ENCODE results near the gene CCNB1.
A peak's percentile ranks its signal among the peaks of the same experiment; 100 is the strongest.
"Not testable (repeated sequence)": the region's sequence is repeated elsewhere in the genome, so short reads cannot be mapped to it uniquely, and the experiment has no call there.

CCNB1 gene

DNA sequence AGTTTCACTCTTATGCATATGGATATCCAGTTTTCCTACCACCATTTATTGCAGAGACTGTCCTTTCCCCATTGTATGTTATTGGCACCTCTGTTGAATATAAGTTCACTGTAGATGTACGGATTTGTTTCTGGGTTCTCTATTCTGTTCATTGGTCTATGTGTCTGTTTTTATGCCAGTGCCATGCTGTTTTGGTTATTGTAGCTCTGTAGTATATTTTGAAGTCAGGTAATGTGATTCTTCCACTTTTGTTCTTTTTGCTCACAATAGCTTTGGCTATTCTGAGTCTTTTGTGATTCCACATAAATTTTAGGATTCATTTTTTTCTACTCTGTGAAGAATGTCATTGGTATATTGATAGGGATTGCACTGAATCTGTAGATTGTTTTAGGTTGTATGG, 26.1 kb upstream of the CCNB1 start:
- Histone ChIP-seq H3K27ac (no peak overlapping the region), H4K20me1 (no peaks in the 10 kb centered on the region), H3K9ac (no peak overlapping the region), H3K4me1 (no peaks in the 10 kb centered on the region), H3K4me3 (no peak overlapping the region), H3K36me3 (no peaks in the 10 kb centered on the region), H3K9me3 (peaks cover 20% of the 10 kb centered on the region), H3K4me2 (no peak overlapping the region), H3K27me3 (no peaks in the 10 kb centered on the region)
- no peak for TF ChIP-seq Cebpa-rat (IDR thresholded peaks at IDR 0.05)

DNA sequence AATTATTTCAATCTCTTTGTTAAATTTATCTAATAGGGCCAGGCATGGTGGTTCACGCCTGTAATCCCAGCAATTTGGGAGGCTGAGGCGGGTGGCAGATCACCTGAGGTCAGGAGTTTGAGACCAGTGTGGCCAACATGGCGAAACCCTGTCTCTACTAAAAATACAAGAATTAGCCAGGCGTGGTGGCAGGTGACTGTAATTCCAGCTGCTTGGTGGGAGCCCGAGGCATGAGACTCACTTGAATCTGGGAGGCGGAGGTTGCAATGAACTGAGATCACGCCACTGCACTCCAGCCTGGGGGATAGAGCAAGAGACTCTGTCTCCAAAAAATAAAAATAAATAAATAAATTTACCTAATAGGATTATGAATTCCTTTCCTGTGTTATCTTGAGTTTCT, 18.4 kb upstream of the CCNB1 start:
- H4K20me1 ChIP-seq, H3K4me3 ChIP-seq, H3K9me3 ChIP-seq, H3K4me1 ChIP-seq, H3K27ac ChIP-seq, H3K4me2 ChIP-seq, H3K36me3 ChIP-seq, H3K27me3 ChIP-seq, H3K9ac ChIP-seq: not testable (repeated sequence)

DNA sequence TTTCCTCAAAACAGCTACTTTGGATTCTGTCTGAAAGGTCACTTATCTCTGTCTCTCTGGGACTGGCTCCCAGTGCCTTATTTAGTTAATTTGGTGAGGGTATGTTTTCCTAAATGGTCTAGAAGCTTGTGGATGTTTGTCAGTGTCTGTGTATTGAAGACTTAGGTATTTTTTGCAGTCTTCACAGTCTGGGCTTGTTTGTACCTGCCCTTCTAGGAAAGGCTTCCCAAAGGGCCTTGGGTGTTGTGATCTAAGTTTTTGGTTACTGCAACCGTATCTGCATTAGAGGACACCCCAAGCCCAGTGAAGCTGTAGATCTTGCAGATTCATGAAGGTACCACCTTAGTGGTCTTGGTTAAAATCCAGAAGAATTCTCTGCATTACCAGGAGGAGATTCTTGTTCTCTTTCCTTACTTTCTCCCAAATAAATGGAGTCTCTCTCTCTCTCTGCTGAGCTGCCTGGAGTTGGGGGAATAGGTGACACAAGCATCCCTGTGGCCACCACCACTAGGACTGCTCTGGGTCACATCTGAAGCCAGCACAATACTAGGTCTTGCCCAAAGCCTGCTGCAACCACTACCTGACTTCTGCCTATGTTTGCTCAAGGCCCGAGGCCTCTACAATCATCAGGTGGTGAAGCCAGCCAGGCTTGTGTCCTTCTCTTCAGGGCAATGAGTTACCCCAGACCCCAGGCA, 17.8 kb upstream of the CCNB1 start:
- no peaks in the 10 kb centered on the region for H3K27me3 ChIP-seq
- H4K20me1 ChIP-seq, result no peaks in the 10 kb centered on the region
- H3K9ac ChIP-seq, result no peak overlapping the region
- no peaks in the 10 kb centered on the region for H3K4me1 ChIP-seq
- H3K27ac ChIP-seq, result no peak overlapping the region
- no peaks in the 10 kb centered on the region for H3K36me3 ChIP-seq
- no peak for TF ChIP-seq Cebpa-rat (IDR thresholded peaks at IDR 0.05)
- no peak overlapping the region for H3K4me2 ChIP-seq
- H3K9me3 ChIP-seq, result no peaks in the 10 kb centered on the region
- H3K4me3 ChIP-seq, result no peak overlapping the region

DNA sequence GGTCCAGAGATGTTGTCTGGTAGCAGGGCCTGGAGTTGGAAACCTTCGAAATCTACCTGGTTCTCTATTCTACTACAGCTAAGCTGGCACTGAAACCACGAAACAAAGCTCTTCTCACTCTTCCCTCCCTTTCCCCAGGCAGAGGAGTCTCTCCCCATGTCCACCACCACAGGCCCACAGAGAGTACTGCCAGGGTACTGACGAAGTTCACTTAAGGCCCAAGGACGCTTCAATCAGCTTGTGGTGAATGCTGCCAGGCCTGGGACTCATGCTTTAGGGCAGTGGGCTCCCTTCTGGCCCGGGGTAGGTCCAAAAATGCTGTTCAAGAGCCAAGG, 17.3 kb upstream of the CCNB1 start:
- Histone ChIP-seq H3K27me3 (no peaks in the 10 kb centered on the region), H3K4me2 (no peak overlapping the region), H3K9ac (no peak overlapping the region), H3K4me3 (no peak overlapping the region), H3K27ac (no peak overlapping the region), H3K36me3 (no peaks in the 10 kb centered on the region), H4K20me1 (no peaks in the 10 kb centered on the region), H3K4me1 (no peaks in the 10 kb centered on the region), H3K9me3 (no peaks in the 10 kb centered on the region)
- TF ChIP-seq Cebpa-rat (IDR thresholded peaks at IDR 0.05), result no peak

DNA sequence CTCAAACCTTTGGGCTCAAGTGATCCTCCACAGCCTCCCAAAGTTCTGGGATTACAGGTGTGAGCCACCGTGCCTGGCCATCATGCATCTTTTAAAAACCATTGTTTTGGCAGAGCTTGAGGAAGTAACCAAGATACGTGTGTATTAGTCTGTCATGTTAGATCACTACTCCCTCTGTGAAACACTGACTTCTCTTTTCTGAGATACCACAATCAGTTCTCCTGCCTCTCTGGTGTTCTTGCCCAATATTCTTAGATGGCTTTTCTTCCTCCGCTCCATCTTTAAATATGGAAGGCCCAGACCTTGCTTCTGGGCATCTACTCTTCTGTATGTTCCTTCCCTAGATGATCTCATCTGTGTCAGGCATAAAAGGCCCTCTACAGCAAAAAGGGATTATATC, 14.2 kb upstream of the CCNB1 start:
- Histone ChIP-seq H3K9ac (no peak overlapping the region), H4K20me1 (no peaks in the 10 kb centered on the region), H3K36me3 (no peaks in the 10 kb centered on the region), H3K4me1 (no peaks in the 10 kb centered on the region), H3K4me3 (no peak overlapping the region), H3K4me2 (no peak overlapping the region), H3K27me3 (no peaks in the 10 kb centered on the region), H3K27ac (no peak overlapping the region), H3K9me3 (no peaks in the 10 kb centered on the region)
- no peak for TF ChIP-seq Cebpa-rat (IDR thresholded peaks at IDR 0.05)

DNA sequence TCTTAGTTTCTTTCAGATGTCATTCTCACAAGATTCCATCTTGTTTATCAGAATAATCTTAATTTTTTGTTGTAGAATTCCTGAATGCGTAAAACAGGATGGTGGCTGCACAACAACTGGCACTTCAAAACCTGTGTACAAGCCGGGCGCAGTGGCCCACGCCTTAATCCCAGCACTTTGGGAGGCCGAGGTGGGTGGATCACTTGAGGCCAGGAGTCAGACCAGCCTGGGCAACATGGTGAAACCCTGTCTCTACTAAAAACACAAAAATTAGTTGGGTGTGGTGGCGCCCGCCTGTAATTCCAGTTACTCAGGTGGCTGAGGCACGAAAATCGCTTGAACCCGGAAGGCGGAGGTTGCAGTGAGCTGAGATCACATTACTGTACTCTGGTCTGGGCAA, 10.5 kb upstream of the CCNB1 start:
- no peak overlapping the region for H3K4me3 ChIP-seq
- no peak overlapping the region for H3K4me2 ChIP-seq
- no peaks in the 10 kb centered on the region for H3K9me3 ChIP-seq
- H3K27me3 ChIP-seq, result no peaks in the 10 kb centered on the region
- TF ChIP-seq Cebpa-rat (IDR thresholded peaks at IDR 0.05), result no peak
- no peaks in the 10 kb centered on the region for H3K36me3 ChIP-seq
- no peak overlapping the region for H3K27ac ChIP-seq
- H4K20me1 ChIP-seq, result no peaks in the 10 kb centered on the region
- H3K4me1 ChIP-seq, result no peaks in the 10 kb centered on the region
- no peak overlapping the region for H3K9ac ChIP-seq

DNA sequence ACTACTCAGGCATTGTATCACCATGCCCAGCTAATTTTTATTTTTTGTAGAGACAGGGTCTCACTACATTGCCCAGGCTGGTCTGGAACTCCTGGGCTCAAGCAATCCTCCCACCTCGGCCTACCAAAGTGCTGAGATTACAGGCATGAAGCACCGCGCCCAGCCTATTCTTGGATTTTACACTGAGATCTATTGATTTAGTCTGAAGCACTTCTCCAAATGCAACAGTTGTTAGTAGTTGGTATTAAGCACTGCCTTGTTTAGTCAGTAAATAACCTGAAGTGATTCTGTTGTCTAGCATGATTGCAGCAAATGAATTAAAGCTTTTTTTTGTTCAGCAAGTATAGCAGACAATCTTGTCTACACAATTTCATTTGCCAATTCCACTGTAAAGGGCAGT, 8.9 kb upstream of the CCNB1 start:
- no peak for TF ChIP-seq Cebpa-rat (IDR thresholded peaks at IDR 0.05)
- Histone ChIP-seq H3K9ac (no peak overlapping the region), H3K36me3 (no peaks in the 10 kb centered on the region), H3K4me1 (no peaks in the 10 kb centered on the region), H3K4me3 (no peak overlapping the region), H3K27me3 (no peaks in the 10 kb centered on the region), H3K4me2 (no peak overlapping the region), H4K20me1 (no peaks in the 10 kb centered on the region), H3K9me3 (peaks cover 3% of the 10 kb centered on the region; the same call in 1 of the 2 replicates), H3K27ac (no peak overlapping the region)

DNA sequence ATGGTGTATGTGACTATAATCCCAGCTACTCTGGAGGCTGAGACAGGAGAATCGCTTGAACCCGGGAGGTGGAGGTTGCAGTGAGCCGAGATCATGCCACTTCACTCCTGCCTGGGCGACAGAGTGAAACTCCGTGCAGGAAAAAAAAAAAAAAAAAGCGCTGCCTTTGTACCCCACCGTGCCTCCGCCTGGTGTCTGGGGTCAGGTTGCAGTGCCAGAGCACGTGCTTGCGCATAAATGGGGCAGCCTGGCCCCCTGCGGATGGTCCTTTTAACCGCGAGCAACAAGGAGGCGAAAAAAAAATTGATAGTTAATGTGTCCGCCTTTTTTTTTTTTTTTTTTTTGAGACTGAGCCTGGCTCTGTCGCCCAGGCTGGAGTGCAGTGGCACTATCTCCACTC, 6.3 kb upstream of the CCNB1 start:
- H3K9me3 ChIP-seq, result peaks cover 15% of the 10 kb centered on the region
- no peak for TF ChIP-seq Cebpa-rat (IDR thresholded peaks at IDR 0.05)
- H3K27me3 ChIP-seq, result no peaks in the 10 kb centered on the region
- H3K4me2 ChIP-seq, result no peak overlapping the region
- H3K27ac ChIP-seq, result no peak overlapping the region
- no peak overlapping the region for H3K4me3 ChIP-seq
- H3K4me1 ChIP-seq, result no peaks in the 10 kb centered on the region
- no peak overlapping the region for H3K9ac ChIP-seq
- no peaks in the 10 kb centered on the region for H3K36me3 ChIP-seq
- H4K20me1 ChIP-seq, result no peaks in the 10 kb centered on the region

DNA sequence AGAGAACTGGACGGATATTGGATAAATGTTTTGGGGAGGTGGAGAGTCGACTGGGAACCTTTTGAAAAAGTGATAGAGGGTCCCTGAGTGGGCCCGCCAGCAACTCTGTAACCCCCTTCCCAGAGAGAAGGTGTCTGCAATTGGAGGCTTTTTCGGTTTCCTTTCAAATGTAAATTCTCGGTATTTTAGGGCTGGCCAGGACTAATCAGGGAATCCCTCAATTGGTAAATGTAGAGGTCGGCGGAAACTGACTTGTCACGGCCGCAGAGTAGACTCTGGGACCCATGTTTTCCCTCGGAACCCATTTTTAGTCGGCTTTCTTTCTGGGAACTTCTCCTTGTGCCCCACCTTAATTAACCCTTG, 524 bp downstream of the CCNB1 start:
- no peaks in the 10 kb centered on the region for H4K20me1 ChIP-seq
- peaks cover 48% of the 10 kb centered on the region for H3K36me3 ChIP-seq
- H3K4me3 ChIP-seq, result peak overlapping the region; percentile 77
- peaks cover 25% of the 10 kb centered on the region for H3K9me3 ChIP-seq
- no peaks in the 10 kb centered on the region for H3K27me3 ChIP-seq
- H3K4me1 ChIP-seq, result peaks cover 28% of the 10 kb centered on the region
- H3K4me2 ChIP-seq, result peak overlapping the region; percentile 87
- TF ChIP-seq Cebpa-rat (IDR thresholded peaks at IDR 0.05), result no peak
- peak overlapping the region; percentile 86 for H3K9ac ChIP-seq
- peak overlapping the region; percentile 84 for H3K27ac ChIP-seq

DNA sequence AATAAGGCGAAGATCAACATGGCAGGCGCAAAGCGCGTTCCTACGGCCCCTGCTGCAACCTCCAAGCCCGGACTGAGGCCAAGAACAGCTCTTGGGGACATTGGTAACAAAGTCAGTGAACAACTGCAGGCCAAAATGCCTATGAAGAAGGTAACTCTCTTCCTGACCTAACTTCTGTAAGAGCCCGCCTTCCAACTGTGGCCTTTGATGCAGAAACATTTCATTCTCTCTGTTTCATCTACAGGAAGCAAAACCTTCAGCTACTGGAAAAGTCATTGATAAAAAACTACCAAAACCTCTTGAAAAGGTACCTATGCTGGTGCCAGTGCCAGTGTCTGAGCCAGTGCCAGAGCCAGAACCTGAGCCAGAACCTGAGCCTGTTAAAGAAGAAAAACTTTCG, 979 bp downstream of the CCNB1 start:
- peaks cover 28% of the 10 kb centered on the region for H3K4me1 ChIP-seq
- H3K4me2 ChIP-seq, result peak overlapping the region; percentile 87
- no peak for TF ChIP-seq Cebpa-rat (IDR thresholded peaks at IDR 0.05)
- no peaks in the 10 kb centered on the region for H3K27me3 ChIP-seq
- H4K20me1 ChIP-seq, result no peaks in the 10 kb centered on the region
- H3K9me3 ChIP-seq, result peaks cover 22% of the 10 kb centered on the region
- H3K36me3 ChIP-seq, result peaks cover 53% of the 10 kb centered on the region
- peak overlapping the region; percentile 84; the same call in 1 of the 2 replicates for H3K27ac ChIP-seq
- peak overlapping the region; percentile 77 for H3K4me3 ChIP-seq
- H3K9ac ChIP-seq, result peak overlapping the region; percentile 86

DNA sequence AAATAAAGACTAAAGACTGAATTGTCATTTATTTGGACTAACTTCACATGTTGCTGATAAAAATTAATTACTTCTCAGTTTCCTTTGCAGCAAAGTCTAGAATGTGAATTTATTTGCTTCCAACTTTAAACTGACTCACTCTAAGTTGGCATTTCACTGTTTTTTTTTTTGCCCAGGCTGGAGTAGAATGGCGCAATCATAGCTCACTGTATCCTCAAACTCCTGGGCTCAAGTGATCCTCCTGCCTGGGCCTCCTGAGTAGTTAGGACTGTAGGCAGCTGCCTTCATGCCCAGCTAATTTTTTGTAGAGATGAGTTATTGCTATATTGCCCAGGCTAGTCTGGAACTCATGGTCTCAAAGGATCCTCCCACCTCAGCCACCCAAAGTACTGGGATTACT, 3.5 kb downstream of the CCNB1 start:
- Histone ChIP-seq H3K4me3 (no peak overlapping the region), H3K27ac (no peak overlapping the region), H3K9me3 (peaks cover 11% of the 10 kb centered on the region), H3K36me3 (peaks cover 78% of the 10 kb centered on the region), H3K4me2 (0 out of 2 replicates have a peak overlapping the region, but pooled peaks have one; percentile 2), H4K20me1 (no peaks in the 10 kb centered on the region), H3K9ac (no peak overlapping the region), H3K4me1 (peaks cover 28% of the 10 kb centered on the region), H3K27me3 (no peaks in the 10 kb centered on the region)
- TF ChIP-seq Cebpa-rat (IDR thresholded peaks at IDR 0.05), result no peak
